Osteocyte (in vitro differentiated cells): ENCODE measurements around the gene ESPL1. TPM values are rescaled to one million over a fixed set of nuclear protein-coding genes. Genes with fewer than 3 reads are reported as not detected.

Experiments
- DNase-seq: peaks from one replicate; pipeline ENCODE4 v3.0.0; 2021; ENCODE audit warnings: mixed read lengths; ENCODE audit not compliant: unreplicated experiment; ENCODE audit errors: extremely low spot score
- H3K27ac Mint-ChIP-seq: one replicate; pipeline ENCODE4 v1.8.0; 2021; ENCODE audit warnings: mild to moderate bottlenecking, mixed read lengths; ENCODE audit not compliant: unreplicated experiment
- H3K27me3 Mint-ChIP-seq: one replicate; pipeline ENCODE4 v1.8.0; 2021; ENCODE audit warnings: mixed read lengths; ENCODE audit not compliant: unreplicated experiment
- H3K36me3 Mint-ChIP-seq: one replicate; pipeline ENCODE4 v1.8.0; 2021; ENCODE audit warnings: mixed read lengths; ENCODE audit not compliant: unreplicated experiment
- H3K4me1 Mint-ChIP-seq: one replicate; pipeline ENCODE4 v1.8.0; 2021; ENCODE audit warnings: mixed read lengths; ENCODE audit not compliant: unreplicated experiment
- H3K4me3 Mint-ChIP-seq: one replicate; pipeline ENCODE4 v1.8.0; 2021; ENCODE audit warnings: mild to moderate bottlenecking, moderate library complexity, mixed read lengths; ENCODE audit not compliant: unreplicated experiment
- H3K9me3 Mint-ChIP-seq: one replicate; pipeline ENCODE4 v1.8.0; 2021; ENCODE audit warnings: mixed read lengths; ENCODE audit not compliant: unreplicated experiment
- CTCF ChIP-seq: fragments of 200-600 bp; sonication (generic); IDR thresholded peaks from 2 replicates; pipeline ENCODE4 v1.5.0; 2021; ENCODE audit warnings: antibody characterized with exemption, mild to moderate bottlenecking, moderate library complexity
- total RNA-seq: library from RNA; stranded (reverse); gene quantifications from 2 replicates; pipeline ENCODE4 v1.2.1, GENCODE V29; 2021

Gene ESPL1
- total RNA-seq, 1 donor from 2014 or later: 7.6 TPM

GRCh38 chr12:53258541-53259539, 9.3 kb upstream of the ESPL1 start:
- no peaks in the 10 kb centered on the region for H3K27me3 Mint-ChIP-seq
- TF ChIP-seq CTCF: no peak
- H3K9me3 Mint-ChIP-seq: no peaks in the 10 kb centered on the region
- no peak overlapping the region for H3K27ac Mint-ChIP-seq
- no peak for DNase-seq
- peaks cover under 1% of the 10 kb centered on the region for H3K4me1 Mint-ChIP-seq
- no peaks in the 10 kb centered on the region for H3K36me3 Mint-ChIP-seq
- H3K4me3 Mint-ChIP-seq: no peak overlapping the region

- no peak overlapping the region for H3K4me3 Mint-ChIP-seq
- H3K9me3 Mint-ChIP-seq: no peaks in the 10 kb centered on the region
- H3K4me1 Mint-ChIP-seq: no peaks in the 10 kb centered on the region
- H3K27me3 Mint-ChIP-seq: no peaks in the 10 kb centered on the region
- no peak overlapping the region for H3K27ac Mint-ChIP-seq
- no peaks in the 10 kb centered on the region for H3K36me3 Mint-ChIP-seq
- no peak for DNase-seq
- no peak for TF ChIP-seq CTCF
Measured at GRCh38 chr12:53259891-53260290, 8.2 kb upstream of the ESPL1 start.

GRCh38 chr12:53265783-53266182, 2.3 kb upstream of the ESPL1 start:
- Mint-ChIP-seq H3K36me3 (no peaks in the 10 kb centered on the region), H3K4me3 (no peak overlapping the region), H3K27me3 (no peaks in the 10 kb centered on the region), H3K9me3 (no peaks in the 10 kb centered on the region), H3K4me1 (peaks cover 28% of the 10 kb centered on the region), H3K27ac (no peak overlapping the region)
- DNase-seq: no peak
- no peak for TF ChIP-seq CTCF

GRCh38 chr12:53267306-53267998, 647 bp upstream of the ESPL1 start:
- Mint-ChIP-seq H3K27me3 (no peaks in the 10 kb centered on the region), H3K4me3 (peak overlapping the region; percentile 99), H3K4me1 (peaks cover 28% of the 10 kb centered on the region), H3K9me3 (no peaks in the 10 kb centered on the region), H3K27ac (no peak overlapping the region), H3K36me3 (no peaks in the 10 kb centered on the region)
- TF ChIP-seq CTCF: no peak
- DNase-seq: no peak
